K562 (cell line): ENCODE measurements around the gene HTRA3. TPM values are rescaled to one million over a fixed set of nuclear protein-coding genes. Genes with fewer than 3 reads are reported as not detected.
A peak's percentile ranks its signal among the peaks of the same experiment; 100 is the strongest.

ENCODE experiments used
- ATAC-seq: fragments of 200-7000 bp; cut with Tn5 transposase; 3 replicates; pipeline ENCODE4 v1.9.1; 2020; ENCODE audit warnings: moderate library complexity
- BruUV-seq: library from RNA; stranded (reverse); fragments of 400-500 nt; replicated peaks from 2 replicates; lab custom pipeline; 2021; lab: Mats Ljungman, UMichigan
- CTCF ChIA-PET: fragments of 300-600 bp; formaldehyde crosslinking; extraction: SDS; loops from one replicate; lab custom pipeline; 2021; ENCODE audit warnings: low intra/inter-chr PET ratio; lab: Yijun Ruan, JAX
- POLR2A ChIA-PET: fragments of 300-600, 350-650 bp; sonication (Branson Sonifier 250); formaldehyde crosslinking; extraction: SDS; loops from one replicate; lab custom pipeline; 2021; ENCODE audit warnings: antibody characterized with exemption, inconsistent platforms; lab: Yijun Ruan, JAX
- DNase-seq, 4 experiments: peaks; one replicate each; pipeline versions ENCODE4 v3.0.0 to v3.0.0-alpha.2; 2011 to 2018; ENCODE audit warnings: low spot score in 3 of 4, mixed read lengths in 3 of 4; ENCODE audit errors: extremely low read depth in 1 of 4
- FAIRE-seq: peaks from 2 replicates; lab custom pipeline; 2011; peaks lifted over from hg19 to GRCh38; lab: Jason Lieb, UNC
- H2AFZ ChIP-seq: 2 replicates; pipeline ENCODE4 v1.6.0; 2011; ENCODE audit warnings: low read depth, low read length, control low read depth, inconsistent platforms
- H3K27ac ChIP-seq: fragments of 200-600 bp; 3 replicates; pipeline ENCODE4 v1.8.0; 2011; ENCODE audit warnings: low read depth, mild to moderate bottlenecking, control low read depth, inconsistent platforms, low read length, moderate library complexity, mixed read lengths; ENCODE audit errors: extremely low read depth
- H3K27me3 ChIP-seq, 2 experiments: fragments of 300-600 bp in 1 of 2; 2 replicates in 1 of 2; 3 replicates in 1 of 2; pipeline versions ENCODE4 v1.6.0 to v1.8.0; 2011; ENCODE audit warnings: inconsistent platforms in 2 of 2, low read length in 2 of 2, mild to moderate bottlenecking in 1 of 2, mixed read lengths in 1 of 2, moderate library complexity in 1 of 2; ENCODE audit not compliant: control insufficient read depth in 2 of 2, insufficient read depth in 2 of 2
- H3K36me3 ChIP-seq: fragments of 300-600 bp; 3 replicates; pipeline ENCODE4 v1.8.0; 2011; ENCODE audit warnings: mild to moderate bottlenecking, low read length, inconsistent platforms; ENCODE audit not compliant: control insufficient read depth, insufficient read depth
- H3K4me1 ChIP-seq, 2 experiments: fragments of 200-600 bp in 1 of 2; replicated peaks in 1 of 2; 2 replicates in 1 of 2; 3 replicates in 1 of 2; pipeline versions ENCODE4 v1.5.1 to v1.8.0; 2011; ENCODE audit warnings: inconsistent platforms in 2 of 2, low read length in 2 of 2, mild to moderate bottlenecking in 1 of 2, mixed read lengths in 1 of 2, moderate library complexity in 1 of 2; ENCODE audit not compliant: control insufficient read depth in 2 of 2, insufficient read depth in 2 of 2
- H3K4me2 ChIP-seq: 2 replicates; pipeline ENCODE4 v1.6.1; 2011; ENCODE audit warnings: low read length, control low read depth, inconsistent platforms, mixed read lengths; ENCODE audit not compliant: insufficient read depth
- H3K4me3 ChIP-seq: fragments of 200-600 bp; sonication (generic), shearing (Covaris generic); 2 replicates; pipeline ENCODE4 v1.5.1; 2016; ENCODE audit warnings: control low read depth, inconsistent platforms
- H3K79me2 ChIP-seq: fragments of 200-600 bp; 3 replicates; pipeline ENCODE4 v1.8.0; 2011; ENCODE audit warnings: low read length, inconsistent platforms; ENCODE audit not compliant: control insufficient read depth, insufficient read depth
- H3K9ac ChIP-seq, 2 experiments: 2 replicates each; pipeline versions ENCODE4 v1.6.0 to v1.6.1; 2011; ENCODE audit warnings: low read depth in 2 of 2, low read length in 2 of 2, control low read depth in 1 of 2, inconsistent platforms in 1 of 2, mild to moderate bottlenecking in 1 of 2, mixed read lengths in 1 of 2; ENCODE audit not compliant: insufficient read depth in 1 of 2
- H3K9me1 ChIP-seq: one replicate; pipeline ENCODE4 v1.6.0; 2011; ENCODE audit warnings: inconsistent platforms, mild to moderate bottlenecking, low read length, moderate library complexity; ENCODE audit not compliant: control insufficient read depth, insufficient read depth
- H3K9me3 ChIP-seq: replicated peaks from 2 replicates; pipeline ENCODE4 v1.5.1; 2011; ENCODE audit warnings: low read depth, low read length, inconsistent platforms; ENCODE audit not compliant: control insufficient read depth, insufficient read depth
- H4K20me1 ChIP-seq: replicated peaks from 2 replicates; pipeline ENCODE4 v1.6.1; 2011; ENCODE audit warnings: low read length, inconsistent platforms, mixed read lengths; ENCODE audit not compliant: control insufficient read depth, insufficient read depth
- ADNP ChIP-seq: fragments of 200-800 bp; sonication (Bioruptor generic); IDR thresholded peaks from 2 replicates; pipeline ENCODE4 v1.6.1; 2016; ENCODE audit warnings: missing genetic modification characterization, missing compliant biosample characterization
- BCOR ChIP-seq: fragments of 450-650 bp; IDR thresholded peaks from 2 replicates; pipeline ENCODE4 v1.6.1; 2016
- CCAR2 ChIP-seq: fragments of 200-400 bp; formaldehyde crosslinking; IDR thresholded peaks from 2 replicates; pipeline ENCODE4 v1.6.1; 2017; ENCODE audit warnings: mild to moderate bottlenecking, low read depth, low read length
- CHCHD3 ChIP-seq: fragments of 250-450 bp; sonication (Bioruptor Pico); IDR thresholded peaks from 2 replicates; pipeline ENCODE4 v2.1.2; 2022; ENCODE audit warnings: mild to moderate bottlenecking
- EP300 ChIP-seq: IDR thresholded peaks from 2 replicates; pipeline ENCODE4 v1.6.1; 2012; ENCODE audit warnings: low read length, improper control_type of control experiment
- HMG20A ChIP-seq: fragments of 450-650 bp; formaldehyde crosslinking; conservative IDR thresholded peaks from 2 replicates; pipeline ENCODE4 v1.4.0; 2020; ENCODE audit warnings: mild to moderate bottlenecking, mixed read lengths
- HNRNPH1 ChIP-seq: fragments of 200-400 bp; formaldehyde crosslinking; optimal IDR thresholded peaks from 2 replicates; pipeline ENCODE3; 2017; ENCODE audit warnings: low read depth, mild to moderate bottlenecking, low read length, moderate library complexity
- KAT7 ChIP-seq: sonication (generic); formaldehyde crosslinking; IDR thresholded peaks from 2 replicates; pipeline ENCODE4 v1.8.0; 2022; ENCODE audit warnings: missing genetic modification reagents, mild to moderate bottlenecking, borderline replicate concordance
- NRF1 ChIP-seq, 2 experiments: fragments of 450-650 bp; IDR thresholded peaks in 1 of 2; conservative IDR thresholded peaks in 1 of 2; 2 replicates each; pipeline ENCODE4 v1.6.1; 2014; ENCODE audit warnings: mild to moderate bottlenecking in 2 of 2
- NUFIP1 ChIP-seq: fragments of 450-650 bp; IDR thresholded peaks from 2 replicates; pipeline ENCODE4 v1.6.1; 2018; ENCODE audit not compliant: partially characterized antibody
- RBM15 ChIP-seq: fragments of 200-400 bp; formaldehyde crosslinking; IDR thresholded peaks from 2 replicates; pipeline ENCODE4 v1.6.1; 2018; ENCODE audit warnings: mild to moderate bottlenecking, low read length, moderate library complexity; ENCODE audit not compliant: insufficient read depth
- RBM39 ChIP-seq: fragments of 200-400 bp; formaldehyde crosslinking; optimal IDR thresholded peaks from 2 replicates; pipeline ENCODE3; 2018; ENCODE audit warnings: low read depth, low read length
- TCF3 ChIP-seq: sonication (generic); formaldehyde crosslinking; IDR thresholded peaks from 2 replicates; pipeline ENCODE4 v1.4.0; 2020; ENCODE audit warnings: mild to moderate bottlenecking, missing genetic modification reagents
- XRCC3 ChIP-seq: fragments of 450-650 bp; IDR thresholded peaks from 2 replicates; pipeline ENCODE4 v1.6.1; 2017; ENCODE audit warnings: mild to moderate bottlenecking, moderate library complexity
- ZNF592 ChIP-seq: fragments of 450-650 bp; IDR thresholded peaks from 2 replicates; pipeline ENCODE4 v1.6.1; 2017; ENCODE audit warnings: antibody characterized with exemption, mild to moderate bottlenecking
- ZNF696 ChIP-seq: fragments of 250-450 bp; sonication (Bioruptor Pico); conservative IDR thresholded peaks from 2 replicates; pipeline ENCODE4 v1.4.0; 2020; ENCODE audit warnings: mild to moderate bottlenecking, moderate library complexity
- ZNF75A ChIP-seq: fragments of 450-650 bp; formaldehyde crosslinking; IDR thresholded peaks from 2 replicates; pipeline ENCODE4 v1.4.0; 2020; ENCODE audit warnings: mild to moderate bottlenecking
- WGBS: fragments of 100-300 bp; shearing (Covaris generic); methylation state at CpG from one replicate; pipeline ENCODE4 v1.1.6; 2016; ENCODE audit warnings: low coverage, mixed read lengths; ENCODE audit not compliant: insufficient coverage; ENCODE audit errors: missing lambda C conversion rate; 5-methylcytosine and 5-hydroxymethylcytosine counted together
- in situ Hi-C: fragments of 300-500 bp; cut with MboI; formaldehyde crosslinking; loops from 4 replicates; pipeline ENCODE4 v1.15.0; 2018; ENCODE audit warnings: inconsistent platforms, mixed read lengths
- intact Hi-C: fragments of 100-400 bp; cut with micrococcal nuclease; formaldehyde crosslinking; loops from 2 replicates; pipeline ENCODE4 v1.14.2; 2022
- polyA plus RNA-seq, 8 experiments: library from polyadenylated mRNA; depleted of rRNA in 4 of 8; stranded (reverse) in 5 of 8; unstranded in 3 of 8; fragments of >200 nt; fragmentation: Nextera tagmentation in 2 of 8; fragmentation: Illumina TruSeq in 1 of 8; extraction: Ambion mirVana in 2 of 8; extraction: Trizol in 1 of 8; gene quantifications; 2 replicates each; pipeline versions ENCODE4 v1.2.1 to v1.2.3, GENCODE V29; 2011 to 2014; ENCODE audit warnings: inconsistent platforms in 1 of 8, missing spikeins in 1 of 8
- total RNA-seq, 7 experiments: library from RNA; depleted of rRNA in 6 of 7; stranded (reverse); fragments of >200 nt in 6 of 7; fragmentation: Illumina TruSeq in 2 of 7; extraction: Trizol in 2 of 7; gene quantifications; 2 replicates each; pipeline versions ENCODE4 v1.2.1 to v1.2.3, GENCODE V29; 2011 to 2021; ENCODE audit warnings: low replicate concordance in 1 of 7
- TF ChIP-seq, protein P1 (sequence below): sonication (generic); formaldehyde crosslinking; IDR thresholded peaks from 2 replicates; pipeline ENCODE4 v1.8.0; 2023; ENCODE audit warnings: mild to moderate bottlenecking, missing genetic modification reagents

The HTRA3 gene
- total and polyA plus RNA-seq, 9 of the 15 experiments (the other 6 are each of a cell fraction or from before 2014, with no cell fraction given): 0.04 TPM; not detected in 8

- H3K36me3 ChIP-seq: no peaks in the 10 kb centered on the region
- H3K27me3 ChIP-seq: peaks cover 0 to 33% of the 10 kb centered on the region in 2 experiments; a peak in 3 of 5 replicates
- no TSS peak for BruUV-seq
- H4K20me1 ChIP-seq: no peaks in the 10 kb centered on the region; the same call in none of the 2 replicates
- FAIRE-seq (peak; percentile 55), ATAC-seq (peak; percentile 91), DNase-seq (peak in 3 of 4 experiments; percentile 30 to 73 (median 64))
- no peak overlapping the region for H3K27ac ChIP-seq
- POLR2A ChIA-PET: interaction anchor here (0.7 to 1.3 kb wide), 4 partner anchors 14 to 347 kb away, joined by 3 to 5 read pairs (median 3); no protein-coding TSS in a partner anchor
- CTCF ChIA-PET: interaction anchor here (0.6 kb wide), 1 partner anchor 13 kb away, joined by 3 read pairs; no protein-coding TSS in a partner anchor
- in situ Hi-C loops: no loop called here
- H3K4me2 ChIP-seq: peak overlapping the region; percentile 65
- WGBS: 15% methylated on average over 23 of the region's 23 CpGs
- H3K9ac ChIP-seq: no peak overlapping the region
- no peak overlapping the region for H2AFZ ChIP-seq
- no peaks in the 10 kb centered on the region for H3K9me1 ChIP-seq
- peaks cover 7 to 32% of the 10 kb centered on the region in 2 experiments for H3K4me1 ChIP-seq
- H3K9me3 ChIP-seq: no peaks in the 10 kb centered on the region
- H3K4me3 ChIP-seq: no peak overlapping the region
- intact Hi-C loops: no loop called here
- no peaks in the 10 kb centered on the region for H3K79me2 ChIP-seq
- no peak for TF ChIP-seq NUFIP1
- no peak for TF ChIP-seq ADNP (tag)
- TF ChIP-seq BCOR: peak; percentile 87
- no peak for TF ChIP-seq KAT7
- no peak for TF ChIP-seq ZNF696 (CRISPR knock-in tag)
- TF ChIP-seq HMG20A (CRISPR knock-in tag): no peak
- peak; percentile 89 for TF ChIP-seq TCF3 (CRISPR knock-in tag)
- peak in 1 of 2 experiments; percentile 9; a peak in 1 of 4 replicates for TF ChIP-seq NRF1 (conservative IDR thresholded peaks at IDR 0.05 in 1 of 2, IDR thresholded peaks at IDR 0.05 in 1 of 2)
- TF ChIP-seq CHCHD3 (CRISPR knock-in tag): no peak
- TF ChIP-seq RBM39: no peak
- peak; percentile 90 for TF ChIP-seq EP300
- TF ChIP-seq, protein P1, sequence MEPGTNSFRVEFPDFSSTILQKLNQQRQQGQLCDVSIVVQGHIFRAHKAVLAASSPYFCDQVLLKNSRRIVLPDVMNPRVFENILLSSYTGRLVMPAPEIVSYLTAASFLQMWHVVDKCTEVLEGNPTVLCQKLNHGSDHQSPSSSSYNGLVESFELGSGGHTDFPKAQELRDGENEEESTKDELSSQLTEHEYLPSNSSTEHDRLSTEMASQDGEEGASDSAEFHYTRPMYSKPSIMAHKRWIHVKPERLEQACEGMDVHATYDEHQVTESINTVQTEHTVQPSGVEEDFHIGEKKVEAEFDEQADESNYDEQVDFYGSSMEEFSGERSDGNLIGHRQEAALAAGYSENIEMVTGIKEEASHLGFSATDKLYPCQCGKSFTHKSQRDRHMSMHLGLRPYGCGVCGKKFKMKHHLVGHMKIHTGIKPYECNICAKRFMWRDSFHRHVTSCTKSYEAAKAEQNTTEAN (CRISPR knock-in tag): no peak
- no peak for TF ChIP-seq CCAR2
- TF ChIP-seq XRCC3: no peak
- no peak for TF ChIP-seq ZNF592
- TF ChIP-seq HNRNPH1: no peak
- no peak for TF ChIP-seq RBM15
- no peak for TF ChIP-seq ZNF75A
These were observed 17.0 kb upstream of the HTRA3 start for GRCh38 chr4:8252301-8253173.
